Activated T-cell treated with anti-CD3 and anti-CD28 coated beads, Interleukin-2, amount 50 U/mL, for 24 hours (primary cell): ENCODE results near the gene FOXE3.
A peak's percentile ranks its signal among the peaks of the same experiment; 100 is the strongest.

ENCODE experiments used
- DNase-seq: peaks from one replicate; pipeline ENCODE4 v3.0.0-alpha.2; 2020
- H3K27ac Mint-ChIP-seq: 2 replicates; pipeline ENCODE4 v1.8.0; 2020; ENCODE audit warnings: mild to moderate bottlenecking, mixed read lengths
- H3K27me3 Mint-ChIP-seq: 2 replicates; pipeline ENCODE4 v1.8.0; 2020; ENCODE audit warnings: mixed read lengths
- H3K36me3 Mint-ChIP-seq: 2 replicates; pipeline ENCODE4 v1.8.0; 2020; ENCODE audit warnings: low read depth, mixed read lengths
- H3K4me1 Mint-ChIP-seq: 2 replicates; pipeline ENCODE4 v1.8.0; 2020; ENCODE audit warnings: low read depth, mixed read lengths
- H3K4me3 Mint-ChIP-seq: 2 replicates; pipeline ENCODE4 v1.8.0; 2020; ENCODE audit warnings: mild to moderate bottlenecking, moderate library complexity, mixed read lengths
- H3K9me3 Mint-ChIP-seq: 2 replicates; pipeline ENCODE4 v1.8.0; 2020; ENCODE audit warnings: mixed read lengths

The FOXE3 gene

DNA sequence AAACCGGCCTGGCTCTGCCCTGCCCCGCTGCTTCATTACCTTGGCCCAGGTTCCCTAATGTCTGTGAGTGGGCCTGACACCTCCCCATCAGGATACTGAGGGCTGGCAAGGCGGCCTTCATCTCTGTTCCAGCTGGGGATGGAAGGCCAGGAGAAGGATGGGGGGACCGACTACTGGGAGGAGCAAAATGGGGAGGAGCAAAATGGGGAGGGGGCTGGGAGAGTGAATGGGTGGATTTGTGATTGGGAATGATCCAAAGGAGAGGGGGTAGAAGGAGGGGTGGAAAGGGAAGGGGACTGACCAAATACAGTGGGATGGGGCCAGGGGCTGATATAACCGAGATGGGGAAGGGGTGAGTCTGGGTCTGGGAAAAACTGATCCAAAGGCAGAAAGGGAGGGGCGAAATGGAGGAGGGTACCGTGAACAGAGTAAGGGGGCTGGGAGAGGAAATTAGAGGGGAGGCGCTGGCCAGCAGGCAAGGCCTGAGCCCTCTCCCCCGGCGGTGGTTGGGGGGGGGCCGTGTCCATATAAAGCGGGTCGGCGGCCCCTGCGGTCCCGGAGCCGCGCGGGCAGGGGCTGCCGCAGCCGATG, at the start of gene FOXE3:
TSS of gene FOXE3 (plus strand) at position 558 of the 591 bp plus-strand sequence. CDS start at position 589, 31 bp downstream.
- H3K4me3 Mint-ChIP-seq = peak within 1 kb of the TSS; percentile 53
- H3K27ac Mint-ChIP-seq = no peak within 1 kb of the TSS
- no peaks in the 10 kb centered on the region for H3K36me3 Mint-ChIP-seq
- H3K4me1 Mint-ChIP-seq = peaks cover 8% of the 10 kb centered on the region
- peaks cover 64% of the 10 kb centered on the region for H3K27me3 Mint-ChIP-seq
- H3K9me3 Mint-ChIP-seq = no peaks in the 10 kb centered on the region
- DNase-seq = no peak

DNA sequence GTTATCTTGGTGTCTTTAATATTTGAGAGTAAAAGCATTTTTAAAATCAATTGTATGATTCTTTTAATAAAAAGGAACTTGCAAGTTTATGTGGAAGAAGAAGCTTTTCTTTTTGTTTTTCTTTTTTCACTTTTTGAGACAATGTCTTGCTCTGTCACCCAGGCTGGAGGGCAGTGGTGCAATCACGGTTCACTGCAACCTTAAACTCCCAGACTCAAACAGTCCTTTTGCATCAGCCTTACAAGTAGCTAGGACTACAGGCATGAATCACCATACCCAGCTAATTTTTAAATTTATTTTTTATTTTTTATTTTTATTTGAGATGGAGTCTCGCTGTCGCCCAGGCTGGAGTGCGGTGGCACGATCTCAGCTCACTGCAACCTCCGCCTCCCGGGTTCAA, 48.4 kb upstream of the FOXE3 start:
- Mint-ChIP-seq H3K9me3 (no peaks in the 10 kb centered on the region), H3K4me3 (no peak overlapping the region), H3K27ac (no peak overlapping the region), H3K4me1 (peaks cover 9% of the 10 kb centered on the region), H3K27me3 (no peaks in the 10 kb centered on the region), H3K36me3 (peaks cover 48% of the 10 kb centered on the region)
- DNase-seq = no peak

DNA sequence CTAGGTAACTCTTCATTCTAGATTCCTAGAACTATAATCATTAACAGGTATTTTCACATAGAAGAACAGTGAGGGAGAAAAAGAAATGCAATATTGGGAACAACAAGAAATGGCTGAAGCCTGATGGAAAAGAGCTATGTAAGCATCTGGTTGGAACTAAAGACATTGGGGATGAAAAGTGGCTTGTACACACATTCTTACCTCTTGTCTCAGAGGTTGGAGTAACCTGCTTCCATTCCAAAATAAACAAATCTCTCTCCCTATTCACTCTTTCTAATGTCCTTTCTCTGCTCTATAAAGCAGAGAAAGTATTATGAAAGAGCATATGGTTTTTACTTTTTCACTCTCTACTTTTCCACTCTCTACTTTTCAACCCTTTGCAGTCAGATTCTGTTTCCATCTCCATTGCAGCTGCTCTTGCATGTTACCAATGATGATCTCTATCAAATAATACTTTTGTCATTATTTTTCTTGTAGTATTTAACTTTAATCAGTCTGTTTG, 45.0 kb upstream of the FOXE3 start:
- no peak overlapping the region for H3K27ac Mint-ChIP-seq
- no peak for DNase-seq
- H3K4me1 Mint-ChIP-seq = no peaks in the 10 kb centered on the region
- no peaks in the 10 kb centered on the region for H3K9me3 Mint-ChIP-seq
- peaks cover 71% of the 10 kb centered on the region for H3K36me3 Mint-ChIP-seq
- H3K27me3 Mint-ChIP-seq = no peaks in the 10 kb centered on the region
- H3K4me3 Mint-ChIP-seq = no peak overlapping the region

DNA sequence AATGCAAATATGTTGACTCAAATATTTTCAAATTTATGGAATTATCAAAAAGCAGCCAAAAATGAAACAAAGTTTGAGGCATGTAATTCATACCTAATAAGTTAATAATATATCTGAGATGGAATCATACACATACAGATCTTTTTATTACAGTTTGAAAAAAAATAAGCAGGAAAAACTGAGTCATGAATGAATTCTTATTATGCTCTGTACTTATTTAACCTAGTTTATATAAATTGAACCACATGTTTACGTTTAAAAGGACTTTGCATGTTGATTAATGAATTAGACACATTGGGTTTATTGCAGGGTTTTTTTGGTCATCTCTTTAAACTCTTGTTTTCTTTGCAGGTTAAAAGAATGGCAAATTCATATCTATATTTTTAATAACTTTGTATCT, 41.6 kb upstream of the FOXE3 start:
- Mint-ChIP-seq H3K27ac (no peak overlapping the region), H3K27me3 (no peaks in the 10 kb centered on the region), H3K36me3 (peaks cover 87% of the 10 kb centered on the region), H3K9me3 (no peaks in the 10 kb centered on the region), H3K4me3 (no peak overlapping the region), H3K4me1 (no peaks in the 10 kb centered on the region)
- DNase-seq = no peak

DNA sequence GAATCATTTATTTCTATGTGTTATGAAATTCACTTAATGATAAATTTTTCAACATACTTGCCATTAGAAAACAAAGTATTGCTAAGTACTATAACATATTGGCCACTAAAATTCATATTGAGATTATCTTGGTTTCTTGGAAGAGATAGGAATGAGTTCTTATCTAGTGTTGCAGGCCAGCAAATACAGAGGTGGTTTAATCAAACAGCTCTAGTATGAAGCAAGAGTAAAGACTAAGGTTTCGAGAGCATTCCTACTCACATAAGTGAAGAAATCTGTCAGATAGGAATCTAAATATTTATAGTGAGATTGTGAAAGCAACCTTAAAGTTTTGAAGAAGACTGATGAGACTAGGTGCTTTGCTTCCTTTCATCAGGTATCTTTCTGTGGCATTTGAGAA, 37.9 kb upstream of the FOXE3 start:
- DNase-seq = no peak
- no peak overlapping the region for H3K4me3 Mint-ChIP-seq
- H3K27me3 Mint-ChIP-seq = no peaks in the 10 kb centered on the region
- H3K27ac Mint-ChIP-seq = no peak overlapping the region
- H3K4me1 Mint-ChIP-seq = no peaks in the 10 kb centered on the region
- no peaks in the 10 kb centered on the region for H3K9me3 Mint-ChIP-seq
- peaks cover 81% of the 10 kb centered on the region for H3K36me3 Mint-ChIP-seq

DNA sequence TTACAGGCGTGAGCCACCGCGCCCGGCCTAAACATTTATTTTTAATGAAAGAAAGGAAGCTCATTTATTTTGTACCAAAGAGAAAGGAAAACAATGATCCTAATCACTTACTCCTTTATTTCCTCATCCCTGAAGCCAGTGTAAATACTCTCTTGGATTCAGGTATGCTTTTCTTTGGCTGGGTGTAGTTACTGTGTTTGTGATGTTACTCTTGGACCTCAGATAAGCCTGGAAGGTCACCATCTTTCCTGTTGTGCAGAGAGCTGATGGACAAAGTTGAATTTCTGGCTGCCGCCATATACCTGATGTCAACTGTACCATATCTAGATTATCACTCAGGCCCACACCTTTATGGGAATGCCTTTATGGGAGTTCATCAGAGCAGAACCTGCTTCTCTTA, 35.4 kb upstream of the FOXE3 start:
- no peak overlapping the region for H3K27ac Mint-ChIP-seq
- no peak for DNase-seq
- H3K4me1 Mint-ChIP-seq = no peaks in the 10 kb centered on the region
- no peak overlapping the region for H3K4me3 Mint-ChIP-seq
- H3K27me3 Mint-ChIP-seq = no peaks in the 10 kb centered on the region
- peaks cover 64% of the 10 kb centered on the region for H3K36me3 Mint-ChIP-seq
- no peaks in the 10 kb centered on the region for H3K9me3 Mint-ChIP-seq

DNA sequence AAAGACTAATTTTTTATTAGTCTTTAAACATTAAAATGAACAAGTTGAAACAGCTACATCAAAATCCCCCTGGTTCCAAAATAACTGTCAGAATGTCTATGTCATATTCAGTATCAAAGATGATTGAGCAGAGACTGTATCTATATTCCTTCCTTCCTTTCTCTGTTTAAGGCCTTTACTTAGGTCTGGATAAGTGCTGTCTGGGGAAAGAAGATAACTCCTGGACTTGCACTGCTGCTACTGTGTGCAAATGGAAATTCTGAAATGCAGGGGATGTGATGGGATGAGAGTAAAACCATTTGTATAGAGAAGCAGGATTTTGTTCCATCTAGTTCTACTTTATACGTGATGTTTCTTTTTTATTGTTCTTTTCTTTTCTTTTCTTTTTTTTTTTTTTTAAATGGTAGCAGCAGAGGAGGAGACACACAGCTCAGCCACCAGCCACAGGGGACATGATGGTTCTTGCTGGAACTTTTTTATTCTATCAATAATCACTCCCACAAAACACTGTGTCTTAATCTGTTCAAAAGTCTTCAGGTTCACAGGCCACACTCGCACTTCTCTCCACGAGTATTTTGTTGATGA, 33.6 kb upstream of the FOXE3 start:
- H3K9me3 Mint-ChIP-seq = no peaks in the 10 kb centered on the region
- no peak overlapping the region for H3K27ac Mint-ChIP-seq
- peaks cover 53% of the 10 kb centered on the region for H3K36me3 Mint-ChIP-seq
- H3K4me1 Mint-ChIP-seq = no peaks in the 10 kb centered on the region
- H3K4me3 Mint-ChIP-seq = no peak overlapping the region
- H3K27me3 Mint-ChIP-seq = no peaks in the 10 kb centered on the region
- DNase-seq = no peak

DNA sequence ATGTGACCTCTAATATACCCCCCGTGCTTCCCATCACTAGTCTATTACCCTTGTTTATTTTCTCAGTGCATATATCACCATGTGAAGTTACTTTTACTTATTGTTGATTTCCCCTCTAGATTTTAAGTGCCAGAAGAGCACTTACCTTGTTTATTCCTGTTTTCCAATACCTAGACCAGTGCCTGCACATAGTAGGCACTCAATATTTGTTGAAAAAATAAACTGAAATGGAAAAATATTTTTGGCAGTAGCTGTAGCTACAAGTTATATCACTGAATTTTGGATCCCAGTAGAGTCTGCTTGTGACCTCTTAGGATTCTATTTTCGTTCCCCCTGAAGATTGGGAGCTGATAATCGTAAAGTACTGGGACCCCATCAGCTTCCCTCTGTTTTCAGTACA, 32.0 kb upstream of the FOXE3 start:
- H3K9me3 Mint-ChIP-seq = no peaks in the 10 kb centered on the region
- H3K27me3 Mint-ChIP-seq = peaks cover 3% of the 10 kb centered on the region
- no peaks in the 10 kb centered on the region for H3K4me1 Mint-ChIP-seq
- peaks cover 39% of the 10 kb centered on the region for H3K36me3 Mint-ChIP-seq
- DNase-seq = no peak
- no peak overlapping the region for H3K27ac Mint-ChIP-seq
- H3K4me3 Mint-ChIP-seq = no peak overlapping the region

DNA sequence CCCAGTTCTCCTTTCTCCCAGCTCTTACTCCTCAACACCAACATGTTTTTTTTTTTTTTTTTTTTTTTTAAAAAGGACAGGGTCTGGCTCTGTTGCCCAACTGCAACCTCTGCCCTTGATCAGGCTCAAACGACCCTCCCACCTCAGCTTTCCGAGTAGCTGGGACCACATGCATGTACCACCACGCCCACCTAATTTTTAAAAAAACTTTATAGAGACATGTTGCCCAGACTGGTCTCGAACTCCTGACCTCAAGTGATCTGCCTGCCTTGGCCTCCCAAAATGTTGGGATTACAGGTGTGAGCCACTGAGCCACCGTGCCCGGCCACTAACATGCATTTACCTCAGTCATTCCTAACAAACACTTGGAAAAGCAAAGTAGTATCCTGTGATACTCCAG, 31.1 kb upstream of the FOXE3 start:
- H3K27me3 Mint-ChIP-seq = peaks cover 3% of the 10 kb centered on the region
- H3K4me3 Mint-ChIP-seq = no peak overlapping the region
- no peak overlapping the region for H3K27ac Mint-ChIP-seq
- peaks cover 32% of the 10 kb centered on the region for H3K36me3 Mint-ChIP-seq
- no peak for DNase-seq
- no peaks in the 10 kb centered on the region for H3K4me1 Mint-ChIP-seq
- H3K9me3 Mint-ChIP-seq = no peaks in the 10 kb centered on the region

DNA sequence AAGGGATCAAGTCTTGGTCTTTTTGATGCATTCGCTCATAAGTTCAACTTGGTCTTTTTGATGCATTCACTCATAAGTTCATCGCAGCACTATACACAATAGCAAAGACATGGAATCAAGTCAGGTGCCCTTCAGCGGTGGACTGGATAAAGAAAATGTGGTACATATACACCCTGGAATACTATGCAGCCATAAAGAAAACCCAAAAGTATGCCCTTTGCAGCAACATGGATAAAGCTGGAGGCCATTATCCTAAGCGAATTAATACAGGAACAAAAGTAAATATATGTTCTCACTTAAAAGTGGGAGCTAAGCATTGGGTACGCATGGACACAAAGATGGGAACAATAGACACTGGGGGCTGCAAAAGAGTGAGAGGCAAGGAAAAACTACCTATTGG, 29.8 kb upstream of the FOXE3 start:
- Mint-ChIP-seq H3K4me1 (no peaks in the 10 kb centered on the region), H3K36me3 (peaks cover 23% of the 10 kb centered on the region), H3K4me3 (no peak overlapping the region), H3K27me3 (peaks cover 3% of the 10 kb centered on the region), H3K27ac (no peak overlapping the region), H3K9me3 (no peaks in the 10 kb centered on the region)
- no peak for DNase-seq

DNA sequence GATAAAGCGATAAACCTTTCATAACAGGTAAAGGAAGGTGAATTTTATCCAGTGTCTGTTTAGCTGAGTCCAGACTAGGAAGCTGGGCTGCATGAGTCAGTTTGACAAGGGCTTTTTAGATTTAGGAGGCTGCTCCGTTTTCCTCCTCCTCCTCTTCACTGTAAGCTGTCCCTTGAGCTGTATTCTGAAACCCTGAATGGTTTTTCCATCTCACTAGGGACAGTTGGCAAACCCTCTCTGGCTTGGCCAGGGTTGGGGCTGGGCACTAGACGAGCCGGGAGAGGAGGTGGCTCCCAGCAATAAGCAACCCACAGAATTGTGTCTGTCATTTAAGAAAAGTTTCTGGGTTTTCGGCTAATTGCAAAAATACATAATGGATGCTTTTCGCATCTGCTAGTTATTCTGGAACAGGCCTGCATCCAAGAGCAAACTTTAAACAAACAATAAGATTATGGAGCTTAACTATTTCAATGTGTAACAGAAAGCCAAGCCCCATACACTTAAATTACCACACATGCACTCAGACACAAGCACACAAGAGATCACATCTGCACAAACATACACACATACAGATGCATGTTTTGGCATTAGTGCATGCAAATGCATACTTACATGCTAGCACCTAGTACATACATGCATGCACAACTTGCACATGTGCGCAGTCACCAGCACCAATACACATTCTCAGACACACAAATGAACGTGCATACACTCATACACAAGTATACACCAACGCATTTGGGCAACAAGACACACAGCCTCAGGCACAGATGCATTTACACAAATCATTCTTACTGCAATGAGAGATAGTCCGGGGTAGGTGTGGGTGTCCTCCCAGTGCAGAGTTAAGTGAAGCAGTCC, 27.8 kb upstream of the FOXE3 start:
- no peaks in the 10 kb centered on the region for H3K9me3 Mint-ChIP-seq
- H3K4me3 Mint-ChIP-seq = no peak overlapping the region
- peaks cover 5% of the 10 kb centered on the region for H3K27me3 Mint-ChIP-seq
- no peak overlapping the region for H3K27ac Mint-ChIP-seq
- no peaks in the 10 kb centered on the region for H3K4me1 Mint-ChIP-seq
- no peak for DNase-seq
- H3K36me3 Mint-ChIP-seq = peaks cover 7% of the 10 kb centered on the region

DNA sequence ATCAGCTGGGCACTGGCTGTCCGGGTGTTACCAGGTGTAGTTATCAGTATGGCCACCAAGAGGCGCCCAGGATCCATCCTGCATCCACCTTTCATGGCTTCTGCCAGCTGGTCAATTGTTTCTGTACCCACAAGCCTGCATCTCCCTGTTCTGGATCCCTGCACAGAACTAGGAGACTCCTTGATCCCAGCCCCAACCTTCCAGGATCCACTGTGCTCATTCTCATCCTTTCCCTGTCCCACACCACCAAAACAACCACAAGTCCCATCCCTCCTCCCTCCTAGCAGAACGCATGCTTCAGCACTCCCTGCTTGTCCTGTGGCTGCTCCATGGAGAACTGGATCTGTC, 27.2 kb upstream of the FOXE3 start:
- no peak overlapping the region for H3K4me3 Mint-ChIP-seq
- H3K4me1 Mint-ChIP-seq = no peaks in the 10 kb centered on the region
- H3K27ac Mint-ChIP-seq = no peak overlapping the region
- DNase-seq = peak; percentile 60
- no peaks in the 10 kb centered on the region for H3K9me3 Mint-ChIP-seq
- H3K36me3 Mint-ChIP-seq = peaks cover 6% of the 10 kb centered on the region
- H3K27me3 Mint-ChIP-seq = peaks cover 5% of the 10 kb centered on the region

DNA sequence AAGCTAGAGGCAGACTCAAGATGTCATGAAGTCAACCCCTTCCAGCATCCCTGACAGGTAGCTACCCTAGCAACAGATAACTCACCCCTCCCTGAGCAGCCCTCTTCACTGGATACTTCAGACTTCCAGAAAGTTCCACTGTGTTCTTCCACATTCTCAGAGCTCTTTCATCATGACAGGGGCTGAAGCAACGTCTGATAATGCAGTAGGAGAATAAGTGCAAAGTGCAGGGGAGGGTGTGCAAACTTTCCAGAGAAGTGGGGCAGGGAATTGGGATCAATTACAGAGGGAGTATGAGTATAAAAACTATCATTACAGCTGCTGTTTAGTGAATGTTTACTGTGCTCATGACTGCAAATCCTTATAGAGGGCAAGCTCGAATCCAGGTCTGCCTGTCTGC, 26.4 kb upstream of the FOXE3 start:
- Mint-ChIP-seq H3K27me3 (peaks cover 7% of the 10 kb centered on the region), H3K9me3 (no peaks in the 10 kb centered on the region), H3K4me1 (no peaks in the 10 kb centered on the region), H3K27ac (no peak overlapping the region), H3K4me3 (no peak overlapping the region), H3K36me3 (peaks cover 2% of the 10 kb centered on the region)
- no peak for DNase-seq

DNA sequence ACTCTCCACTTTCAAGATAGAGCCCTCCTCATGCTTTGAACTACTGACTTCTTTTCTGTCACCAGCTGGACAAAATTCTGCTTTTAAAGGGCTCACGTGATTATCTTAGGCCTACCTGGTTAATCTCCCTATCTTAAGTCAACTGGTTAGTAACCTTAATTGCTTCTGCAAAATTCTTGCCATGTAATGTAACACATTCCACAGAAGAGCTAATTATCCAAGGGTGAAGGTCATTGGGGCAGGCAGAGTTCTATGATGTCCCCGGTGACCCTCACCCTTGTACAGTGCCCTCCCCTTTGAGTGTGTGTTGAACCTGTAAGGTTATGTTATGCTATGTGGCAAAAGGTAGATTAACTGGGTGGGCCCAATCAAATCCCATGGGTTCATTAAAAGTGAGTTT, 25.2 kb upstream of the FOXE3 start:
- peaks cover 1% of the 10 kb centered on the region for H3K36me3 Mint-ChIP-seq
- H3K4me3 Mint-ChIP-seq = no peak overlapping the region
- no peaks in the 10 kb centered on the region for H3K4me1 Mint-ChIP-seq

DNA sequence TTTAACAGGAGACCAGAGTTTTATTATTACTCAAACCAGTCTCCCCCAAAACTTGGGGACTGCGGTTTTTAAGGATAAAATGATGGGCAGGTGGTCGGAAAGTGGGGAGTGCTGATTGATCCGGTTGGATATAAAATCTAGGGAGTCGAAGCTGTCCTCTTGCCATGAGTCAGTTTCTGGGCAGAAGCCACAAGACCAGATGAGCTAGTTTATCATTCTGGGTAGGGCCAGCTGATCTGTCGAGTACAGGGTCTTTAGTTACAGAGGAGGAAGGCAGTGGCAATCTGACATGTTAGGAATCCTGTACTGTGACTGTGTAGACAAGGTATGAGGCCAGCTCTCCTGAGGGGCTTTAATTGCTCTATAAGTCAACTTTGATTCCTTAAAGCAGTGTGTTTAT, 22.9 kb upstream of the FOXE3 start:
- H3K9me3 Mint-ChIP-seq = no peaks in the 10 kb centered on the region
- no peak for DNase-seq
- no peaks in the 10 kb centered on the region for H3K36me3 Mint-ChIP-seq
- H3K27ac Mint-ChIP-seq = no peak overlapping the region
- no peak overlapping the region for H3K4me3 Mint-ChIP-seq
- peaks cover 19% of the 10 kb centered on the region for H3K27me3 Mint-ChIP-seq
- H3K4me1 Mint-ChIP-seq = no peaks in the 10 kb centered on the region

More for the DNA sequence above, 25.2 kb upstream of the FOXE3 start:
- DNase-seq = no peak
- H3K27me3 Mint-ChIP-seq = peaks cover 13% of the 10 kb centered on the region
- H3K27ac Mint-ChIP-seq = no peak overlapping the region
- no peaks in the 10 kb centered on the region for H3K9me3 Mint-ChIP-seq
